ENCODE results near the gene NEAT1.

DNA sequence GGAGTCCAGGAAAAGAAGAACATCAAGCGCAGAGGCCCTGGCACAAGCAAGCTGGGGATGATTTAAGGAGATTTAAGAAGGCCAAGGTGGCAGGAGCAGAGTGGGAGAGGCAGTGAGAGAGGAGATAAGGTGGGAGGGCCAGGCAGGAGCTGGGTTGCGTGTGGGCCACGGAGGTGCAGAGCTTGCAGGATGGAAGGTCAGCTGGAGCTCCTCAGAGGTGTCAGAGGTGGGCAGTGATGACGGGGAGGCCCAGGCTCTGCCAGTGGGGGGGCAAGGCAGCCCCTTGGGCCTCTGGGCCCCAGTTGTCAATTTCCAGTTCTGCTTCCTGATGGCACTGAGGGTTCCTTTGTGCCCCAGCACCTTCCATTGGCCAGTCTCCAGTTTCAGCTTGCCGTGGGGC, 29.7 kb upstream of the NEAT1 start:
- TF ChIP-seq POLR2A (IDR thresholded peaks at IDR 0.05), result no peak
- TF ChIP-seq, protein P1, sequence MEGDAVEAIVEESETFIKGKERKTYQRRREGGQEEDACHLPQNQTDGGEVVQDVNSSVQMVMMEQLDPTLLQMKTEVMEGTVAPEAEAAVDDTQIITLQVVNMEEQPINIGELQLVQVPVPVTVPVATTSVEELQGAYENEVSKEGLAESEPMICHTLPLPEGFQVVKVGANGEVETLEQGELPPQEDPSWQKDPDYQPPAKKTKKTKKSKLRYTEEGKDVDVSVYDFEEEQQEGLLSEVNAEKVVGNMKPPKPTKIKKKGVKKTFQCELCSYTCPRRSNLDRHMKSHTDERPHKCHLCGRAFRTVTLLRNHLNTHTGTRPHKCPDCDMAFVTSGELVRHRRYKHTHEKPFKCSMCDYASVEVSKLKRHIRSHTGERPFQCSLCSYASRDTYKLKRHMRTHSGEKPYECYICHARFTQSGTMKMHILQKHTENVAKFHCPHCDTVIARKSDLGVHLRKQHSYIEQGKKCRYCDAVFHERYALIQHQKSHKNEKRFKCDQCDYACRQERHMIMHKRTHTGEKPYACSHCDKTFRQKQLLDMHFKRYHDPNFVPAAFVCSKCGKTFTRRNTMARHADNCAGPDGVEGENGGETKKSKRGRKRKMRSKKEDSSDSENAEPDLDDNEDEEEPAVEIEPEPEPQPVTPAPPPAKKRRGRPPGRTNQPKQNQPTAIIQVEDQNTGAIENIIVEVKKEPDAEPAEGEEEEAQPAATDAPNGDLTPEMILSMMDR (IDR thresholded peaks at IDR 0.05 in 4 of 5, conservative IDR thresholded peaks at IDR 0.05 in 1 of 5), result no peak

Data from gastrocnemius medialis (tissue), 4 donors.